Measurements from ENCODE around the gene SDHB.

GRCh38 chr1:17011439-17012307 is 42.2 kb downstream of the SDHB start, which contains the start of gene ATP13A2:
- TF ChIP-seq CTCF (IDR thresholded peaks at IDR 0.05; ENCODE audit: insufficient read depth, low read length, poor library complexity, severe bottlenecking) (no peak), EZH2phosphoT487 (conservative IDR thresholded peaks at IDR 0.05; ENCODE audit: low read length) (no peak)
